DND-41 (cell line): ENCODE results near the gene TALDO1.

ENCODE experiments used
- EZH2 ChIP-seq: IDR thresholded peaks from 3 replicates; pipeline ENCODE4 v1.6.1; 2012; ENCODE audit warnings: borderline replicate concordance, low read depth, mild to moderate bottlenecking, moderate library complexity, low read length, inconsistent platforms; ENCODE audit not compliant: severe bottlenecking
- TF ChIP-seq, protein P1 (sequence below): IDR thresholded peaks from 2 replicates; pipeline ENCODE4 v1.5.1; 2012; ENCODE audit warnings: borderline replicate concordance, low read length, moderate library complexity, mild to moderate bottlenecking; ENCODE audit not compliant: poor library complexity, severe bottlenecking; ENCODE audit errors: extremely low read depth

GRCh38 chr11:761526-762108 lies 14.4 kb downstream of the TALDO1 start:
- TF ChIP-seq, protein P1, sequence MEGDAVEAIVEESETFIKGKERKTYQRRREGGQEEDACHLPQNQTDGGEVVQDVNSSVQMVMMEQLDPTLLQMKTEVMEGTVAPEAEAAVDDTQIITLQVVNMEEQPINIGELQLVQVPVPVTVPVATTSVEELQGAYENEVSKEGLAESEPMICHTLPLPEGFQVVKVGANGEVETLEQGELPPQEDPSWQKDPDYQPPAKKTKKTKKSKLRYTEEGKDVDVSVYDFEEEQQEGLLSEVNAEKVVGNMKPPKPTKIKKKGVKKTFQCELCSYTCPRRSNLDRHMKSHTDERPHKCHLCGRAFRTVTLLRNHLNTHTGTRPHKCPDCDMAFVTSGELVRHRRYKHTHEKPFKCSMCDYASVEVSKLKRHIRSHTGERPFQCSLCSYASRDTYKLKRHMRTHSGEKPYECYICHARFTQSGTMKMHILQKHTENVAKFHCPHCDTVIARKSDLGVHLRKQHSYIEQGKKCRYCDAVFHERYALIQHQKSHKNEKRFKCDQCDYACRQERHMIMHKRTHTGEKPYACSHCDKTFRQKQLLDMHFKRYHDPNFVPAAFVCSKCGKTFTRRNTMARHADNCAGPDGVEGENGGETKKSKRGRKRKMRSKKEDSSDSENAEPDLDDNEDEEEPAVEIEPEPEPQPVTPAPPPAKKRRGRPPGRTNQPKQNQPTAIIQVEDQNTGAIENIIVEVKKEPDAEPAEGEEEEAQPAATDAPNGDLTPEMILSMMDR, result no peak
- no peak for TF ChIP-seq EZH2
